GM12878 (cell line): ENCODE measurements around the gene FAXC. TPM values are rescaled to one million over a fixed set of nuclear protein-coding genes. Genes with fewer than 3 reads are reported as not detected.

ENCODE experiments used
- BHLHE40 ChIP-seq, 2 experiments: fragments of 450-650 bp in 1 of 2; IDR thresholded peaks; 2 replicates each; pipeline ENCODE4 v1.6.1; 2011 to 2017; ENCODE audit warnings: low read depth in 2 of 2, borderline replicate concordance in 1 of 2, improper control_type of control experiment in 1 of 2, low read length in 1 of 2, mild to moderate bottlenecking in 1 of 2
- CREM ChIP-seq: IDR thresholded peaks from 2 replicates; pipeline ENCODE4 v1.6.1; 2014; ENCODE audit warnings: antibody characterized with exemption, low read depth
- DPF2 ChIP-seq: fragments of 450-650 bp; IDR thresholded peaks from 2 replicates; pipeline ENCODE4 v1.6.1; 2017; ENCODE audit warnings: mild to moderate bottlenecking
- ESRRA ChIP-seq: IDR thresholded peaks from 2 replicates; pipeline ENCODE4 v1.6.1; 2012; ENCODE audit warnings: mild to moderate bottlenecking, low read length, improper control_type of control experiment
- IKZF2 ChIP-seq, 2 experiments: fragments of 450-650 bp; IDR thresholded peaks; 2 replicates each; pipeline ENCODE4 v1.6.1; 2017; ENCODE audit warnings: mild to moderate bottlenecking in 2 of 2, moderate library complexity in 2 of 2
- MTA3 ChIP-seq: IDR thresholded peaks from 2 replicates; pipeline ENCODE4 v1.6.1; 2012; ENCODE audit warnings: low read length, inconsistent platforms, borderline replicate concordance
- NBN ChIP-seq: fragments of 450-650 bp; IDR thresholded peaks from 2 replicates; pipeline ENCODE4 v1.6.1; 2016
- NR2F1 ChIP-seq: fragments of 450-650 bp; conservative IDR thresholded peaks from 2 replicates; pipeline ENCODE4 v1.6.1; 2017; ENCODE audit warnings: mild to moderate bottlenecking
- PAX5 ChIP-seq: IDR thresholded peaks from 2 replicates; pipeline ENCODE4 v1.6.1; 2011; ENCODE audit warnings: low read depth, low read length, borderline replicate concordance
- POU2F2 ChIP-seq: IDR thresholded peaks from 3 replicates; pipeline ENCODE4 v1.6.1; 2011; ENCODE audit warnings: low read depth, mild to moderate bottlenecking, low read length, borderline replicate concordance
- RAD51 ChIP-seq: fragments of 450-650 bp; IDR thresholded peaks from 2 replicates; pipeline ENCODE4 v1.6.1; 2016; ENCODE audit warnings: moderate library complexity, mild to moderate bottlenecking, inconsistent platforms
- RUNX3 ChIP-seq: IDR thresholded peaks from 2 replicates; pipeline ENCODE4 v1.6.1; 2012; ENCODE audit warnings: low read length, inconsistent platforms
- SPI1 ChIP-seq: IDR thresholded peaks from 2 replicates; pipeline ENCODE4 v1.6.1; 2011; ENCODE audit warnings: low read depth, mild to moderate bottlenecking, low read length, moderate library complexity, borderline replicate concordance; ENCODE audit not compliant: insufficient read depth
- TCF12 ChIP-seq: IDR thresholded peaks from 2 replicates; pipeline ENCODE4 v1.6.1; 2011; ENCODE audit warnings: low read depth, mild to moderate bottlenecking, low read length
- TCF3 ChIP-seq: IDR thresholded peaks from 2 replicates; pipeline ENCODE4 v1.6.1; 2012; ENCODE audit warnings: low read depth, mild to moderate bottlenecking, low read length, borderline replicate concordance; ENCODE audit not compliant: insufficient read depth
- WRNIP1 ChIP-seq: IDR thresholded peaks from 2 replicates; pipeline ENCODE4 v1.6.1; 2011; ENCODE audit warnings: low read depth, low read length, improper control_type of control experiment, borderline replicate concordance
- YY1 ChIP-seq: IDR thresholded peaks from 2 replicates; pipeline ENCODE4 v1.6.1; 2011; ENCODE audit warnings: low read depth, mild to moderate bottlenecking, low read length
- ZNF207 ChIP-seq: fragments of 450-650 bp; IDR thresholded peaks from 2 replicates; pipeline ENCODE4 v1.6.1; 2014; ENCODE audit warnings: antibody characterized with exemption, mild to moderate bottlenecking, borderline replicate concordance
- ZNF24 ChIP-seq: fragments of 450-650 bp; IDR thresholded peaks from 2 replicates; pipeline ENCODE4 v1.6.1; 2017; ENCODE audit warnings: antibody characterized with exemption, mild to moderate bottlenecking
- polyA plus RNA-seq, 11 experiments: library from polyadenylated mRNA; depleted of rRNA in 4 of 11; unstranded in 6 of 11; stranded (reverse) in 5 of 11; fragments of >200 nt; fragmentation: Nextera tagmentation in 4 of 11; fragmentation: Illumina TruSeq in 1 of 11; extraction: Ambion mirVana in 4 of 11; extraction: Trizol in 1 of 11; gene quantifications; 1 replicate in 1 of 11; 2 replicates in 10 of 11; pipeline versions ENCODE4 v1.2.1 to v1.2.3, GENCODE V29; 2011 to 2016; ENCODE audit warnings: inconsistent platforms in 2 of 11, missing spikeins in 2 of 11, low read depth in 1 of 11
- total RNA-seq, 4 experiments: library from RNA; depleted of rRNA in 3 of 4; stranded (reverse); fragments of >200 nt in 3 of 4; fragmentation: Illumina TruSeq in 1 of 4; extraction: Trizol in 1 of 4; gene quantifications; 2 replicates each; pipeline versions ENCODE4 v1.2.1 to v1.2.3, GENCODE V29; 2013 to 2021
- TF ChIP-seq, protein P1 (sequence below): fragments of 450-650 bp; IDR thresholded peaks from 2 replicates; pipeline ENCODE4 v1.6.1; 2017; ENCODE audit warnings: mild to moderate bottlenecking, moderate library complexity
- TF ChIP-seq, protein P2 (sequence below): IDR thresholded peaks from 2 replicates; pipeline ENCODE4 v1.6.1; 2012; ENCODE audit warnings: improper control_type of control experiment, low read depth, low read length; ENCODE audit not compliant: insufficient replicate concordance
- TF ChIP-seq, protein P3 (sequence below): fragments of 450-650 bp; IDR thresholded peaks from 2 replicates; pipeline ENCODE4 v1.6.1; 2017; ENCODE audit warnings: low read depth, mild to moderate bottlenecking, moderate library complexity

Gene FAXC
- total and polyA plus RNA-seq, 10 of the 15 experiments (the other 5 are each of a cell fraction or from before 2014, with no cell fraction given) = not detected

DNA sequence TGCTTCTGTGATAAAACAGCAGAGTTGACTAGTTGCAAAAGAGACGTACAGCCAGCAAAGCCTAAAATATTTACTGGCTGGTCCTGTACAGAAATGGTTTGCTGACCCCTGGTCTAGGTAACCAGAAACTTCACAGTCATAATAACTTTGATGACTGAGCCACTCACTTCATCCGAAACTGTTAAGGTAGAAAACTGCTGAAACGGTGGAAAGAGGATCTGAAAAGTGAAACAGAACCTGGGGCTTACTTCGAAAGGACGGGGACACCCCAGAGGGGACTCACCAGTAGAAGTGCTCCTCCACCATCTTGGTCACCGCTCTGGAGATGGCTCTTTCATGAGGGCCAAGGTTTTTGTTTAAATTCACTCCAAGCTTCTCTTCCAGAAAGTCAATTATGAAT lies 16.4 kb downstream of the FAXC start (continued):
- TF ChIP-seq ZNF24 (peak; percentile 97), IKZF2 (IDR thresholded peaks at IDR 0.05) (peak in 1 of 2 experiments; percentile 56; a peak in 3 of 4 replicates), NR2F1 (peak; percentile 63), RUNX3 (peak; percentile 66), SPI1 (peak; percentile 94), MTA3 (no peak), TCF12 (no peak), PAX5 (peak; percentile 52; the same call in 1 of the 2 replicates), YY1 (peak; percentile 93), POU2F2 (0 out of 3 replicates have a peak, but pooled peaks have one; percentile 28), TCF3 (no peak), NBN (peak; percentile 58; the same call in 1 of the 2 replicates), CREM (peak; percentile 70), DPF2 (peak; percentile 86), ZNF207 (peak; percentile 53; the same call in 1 of the 2 replicates), BHLHE40 (IDR thresholded peaks at IDR 0.05; ENCODE audit: borderline replicate concordance in 1 of 2, low read depth in 2 of 2, low read length in 1 of 2) (peak in 1 of 2 experiments; percentile 21; a peak in 1 of 4 replicates), RAD51 (no peak), WRNIP1 (no peak), ESRRA (no peak)
- TF ChIP-seq, protein P1, sequence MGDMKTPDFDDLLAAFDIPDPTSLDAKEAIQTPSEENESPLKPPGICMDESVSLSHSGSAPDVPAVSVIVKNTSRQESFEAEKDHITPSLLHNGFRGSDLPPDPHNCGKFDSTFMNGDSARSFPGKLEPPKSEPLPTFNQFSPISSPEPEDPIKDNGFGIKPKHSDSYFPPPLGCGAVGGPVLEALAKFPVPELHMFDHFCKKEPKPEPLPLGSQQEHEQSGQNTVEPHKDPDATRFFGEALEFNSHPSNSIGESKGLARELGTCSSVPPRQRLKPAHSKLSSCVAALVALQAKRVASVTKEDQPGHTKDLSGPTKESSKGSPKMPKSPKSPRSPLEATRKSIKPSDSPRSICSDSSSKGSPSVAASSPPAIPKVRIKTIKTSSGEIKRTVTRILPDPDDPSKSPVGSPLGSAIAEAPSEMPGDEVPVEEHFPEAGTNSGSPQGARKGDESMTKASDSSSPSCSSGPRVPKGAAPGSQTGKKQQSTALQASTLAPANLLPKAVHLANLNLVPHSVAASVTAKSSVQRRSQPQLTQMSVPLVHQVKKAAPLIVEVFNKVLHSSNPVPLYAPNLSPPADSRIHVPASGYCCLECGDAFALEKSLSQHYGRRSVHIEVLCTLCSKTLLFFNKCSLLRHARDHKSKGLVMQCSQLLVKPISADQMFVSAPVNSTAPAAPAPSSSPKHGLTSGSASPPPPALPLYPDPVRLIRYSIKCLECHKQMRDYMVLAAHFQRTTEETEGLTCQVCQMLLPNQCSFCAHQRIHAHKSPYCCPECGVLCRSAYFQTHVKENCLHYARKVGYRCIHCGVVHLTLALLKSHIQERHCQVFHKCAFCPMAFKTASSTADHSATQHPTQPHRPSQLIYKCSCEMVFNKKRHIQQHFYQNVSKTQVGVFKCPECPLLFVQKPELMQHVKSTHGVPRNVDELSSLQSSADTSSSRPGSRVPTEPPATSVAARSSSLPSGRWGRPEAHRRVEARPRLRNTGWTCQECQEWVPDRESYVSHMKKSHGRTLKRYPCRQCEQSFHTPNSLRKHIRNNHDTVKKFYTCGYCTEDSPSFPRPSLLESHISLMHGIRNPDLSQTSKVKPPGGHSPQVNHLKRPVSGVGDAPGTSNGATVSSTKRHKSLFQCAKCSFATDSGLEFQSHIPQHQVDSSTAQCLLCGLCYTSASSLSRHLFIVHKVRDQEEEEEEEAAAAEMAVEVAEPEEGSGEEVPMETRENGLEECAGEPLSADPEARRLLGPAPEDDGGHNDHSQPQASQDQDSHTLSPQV = no peak
- TF ChIP-seq, protein P2, sequence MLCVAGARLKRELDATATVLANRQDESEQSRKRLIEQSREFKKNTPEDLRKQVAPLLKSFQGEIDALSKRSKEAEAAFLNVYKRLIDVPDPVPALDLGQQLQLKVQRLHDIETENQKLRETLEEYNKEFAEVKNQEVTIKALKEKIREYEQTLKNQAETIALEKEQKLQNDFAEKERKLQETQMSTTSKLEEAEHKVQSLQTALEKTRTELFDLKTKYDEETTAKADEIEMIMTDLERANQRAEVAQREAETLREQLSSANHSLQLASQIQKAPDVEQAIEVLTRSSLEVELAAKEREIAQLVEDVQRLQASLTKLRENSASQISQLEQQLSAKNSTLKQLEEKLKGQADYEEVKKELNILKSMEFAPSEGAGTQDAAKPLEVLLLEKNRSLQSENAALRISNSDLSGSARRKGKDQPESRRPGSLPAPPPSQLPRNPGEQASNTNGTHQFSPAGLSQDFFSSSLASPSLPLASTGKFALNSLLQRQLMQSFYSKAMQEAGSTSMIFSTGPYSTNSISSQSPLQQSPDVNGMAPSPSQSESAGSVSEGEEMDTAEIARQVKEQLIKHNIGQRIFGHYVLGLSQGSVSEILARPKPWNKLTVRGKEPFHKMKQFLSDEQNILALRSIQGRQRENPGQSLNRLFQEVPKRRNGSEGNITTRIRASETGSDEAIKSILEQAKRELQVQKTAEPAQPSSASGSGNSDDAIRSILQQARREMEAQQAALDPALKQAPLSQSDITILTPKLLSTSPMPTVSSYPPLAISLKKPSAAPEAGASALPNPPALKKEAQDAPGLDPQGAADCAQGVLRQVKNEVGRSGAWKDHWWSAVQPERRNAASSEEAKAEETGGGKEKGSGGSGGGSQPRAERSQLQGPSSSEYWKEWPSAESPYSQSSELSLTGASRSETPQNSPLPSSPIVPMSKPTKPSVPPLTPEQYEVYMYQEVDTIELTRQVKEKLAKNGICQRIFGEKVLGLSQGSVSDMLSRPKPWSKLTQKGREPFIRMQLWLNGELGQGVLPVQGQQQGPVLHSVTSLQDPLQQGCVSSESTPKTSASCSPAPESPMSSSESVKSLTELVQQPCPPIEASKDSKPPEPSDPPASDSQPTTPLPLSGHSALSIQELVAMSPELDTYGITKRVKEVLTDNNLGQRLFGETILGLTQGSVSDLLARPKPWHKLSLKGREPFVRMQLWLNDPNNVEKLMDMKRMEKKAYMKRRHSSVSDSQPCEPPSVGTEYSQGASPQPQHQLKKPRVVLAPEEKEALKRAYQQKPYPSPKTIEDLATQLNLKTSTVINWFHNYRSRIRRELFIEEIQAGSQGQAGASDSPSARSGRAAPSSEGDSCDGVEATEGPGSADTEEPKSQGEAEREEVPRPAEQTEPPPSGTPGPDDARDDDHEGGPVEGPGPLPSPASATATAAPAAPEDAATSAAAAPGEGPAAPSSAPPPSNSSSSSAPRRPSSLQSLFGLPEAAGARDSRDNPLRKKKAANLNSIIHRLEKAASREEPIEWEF = no peak
- TF ChIP-seq, protein P3, sequence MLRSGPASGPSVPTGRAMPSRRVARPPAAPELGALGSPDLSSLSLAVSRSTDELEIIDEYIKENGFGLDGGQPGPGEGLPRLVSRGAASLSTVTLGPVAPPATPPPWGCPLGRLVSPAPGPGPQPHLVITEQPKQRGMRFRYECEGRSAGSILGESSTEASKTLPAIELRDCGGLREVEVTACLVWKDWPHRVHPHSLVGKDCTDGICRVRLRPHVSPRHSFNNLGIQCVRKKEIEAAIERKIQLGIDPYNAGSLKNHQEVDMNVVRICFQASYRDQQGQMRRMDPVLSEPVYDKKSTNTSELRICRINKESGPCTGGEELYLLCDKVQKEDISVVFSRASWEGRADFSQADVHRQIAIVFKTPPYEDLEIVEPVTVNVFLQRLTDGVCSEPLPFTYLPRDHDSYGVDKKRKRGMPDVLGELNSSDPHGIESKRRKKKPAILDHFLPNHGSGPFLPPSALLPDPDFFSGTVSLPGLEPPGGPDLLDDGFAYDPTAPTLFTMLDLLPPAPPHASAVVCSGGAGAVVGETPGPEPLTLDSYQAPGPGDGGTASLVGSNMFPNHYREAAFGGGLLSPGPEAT = peak; percentile 77; the same call in 1 of the 2 replicates
